K562 (cell line): ENCODE measurements around the gene TGFB1I1. TPM values are rescaled to one million over a fixed set of nuclear protein-coding genes. Genes with fewer than 3 reads are reported as not detected.
A peak's percentile ranks its signal among the peaks of the same experiment; 100 is the strongest.

Experiments used
- E2F4 ChIP-seq: sonication (generic); formaldehyde crosslinking; IDR thresholded peaks from 2 replicates; pipeline ENCODE4 v1.8.0; 2022; ENCODE audit warnings: mild to moderate bottlenecking, low read depth, missing genetic modification reagents
- GATAD2A ChIP-seq: fragments of 450-650 bp; IDR thresholded peaks from 2 replicates; pipeline ENCODE4 v1.6.1; 2017
- LCOR ChIP-seq: sonication (generic); formaldehyde crosslinking; IDR thresholded peaks from 2 replicates; pipeline ENCODE4 v1.8.0; 2022; ENCODE audit warnings: mild to moderate bottlenecking, missing genetic modification reagents
- LEF1 ChIP-seq: fragments of 450-650 bp; IDR thresholded peaks from 2 replicates; pipeline ENCODE4 v1.6.1; 2016; ENCODE audit warnings: mild to moderate bottlenecking
- SMARCA4 ChIP-seq: fragments of 450-650 bp; IDR thresholded peaks from 2 replicates; pipeline ENCODE4 v1.6.1; 2016
- SUPT5H ChIP-seq: fragments of 450-650 bp; IDR thresholded peaks from 2 replicates; pipeline ENCODE4 v1.6.1; 2016
- TFAM ChIP-seq: fragments of 250-450 bp; sonication (Bioruptor Pico); conservative IDR thresholded peaks from 2 replicates; pipeline ENCODE4 v1.5.0; 2021; ENCODE audit warnings: mild to moderate bottlenecking, moderate library complexity
- TSC22D4 ChIP-seq: fragments of 450-650 bp; IDR thresholded peaks from 2 replicates; pipeline ENCODE4 v1.6.1; 2016; ENCODE audit warnings: missing genetic modification characterization, missing biosample characterization, control low read depth
- ZBTB1 ChIP-seq: sonication (generic); formaldehyde crosslinking; IDR thresholded peaks from 2 replicates; pipeline ENCODE4 v1.8.1; 2023; ENCODE audit warnings: missing genetic modification reagents, low read depth, mild to moderate bottlenecking, borderline replicate concordance
- ZEB2 ChIP-seq: fragments of 450-650 bp; IDR thresholded peaks from 2 replicates; pipeline ENCODE4 v1.6.1; 2016
- ZFP36 ChIP-seq: fragments of 150-350 bp; IDR thresholded peaks from 2 replicates; pipeline ENCODE4 v1.6.1; 2018; ENCODE audit warnings: low read length, low read depth; ENCODE audit not compliant: partially characterized antibody
- ZNF444 ChIP-seq: fragments of 250-450 bp; sonication (Bioruptor Pico); IDR thresholded peaks from 2 replicates; pipeline ENCODE4 v1.4.0; 2020; ENCODE audit warnings: mild to moderate bottlenecking, moderate library complexity
- polyA plus RNA-seq, 8 experiments: library from polyadenylated mRNA; depleted of rRNA in 4 of 8; stranded (reverse) in 5 of 8; unstranded in 3 of 8; fragments of >200 nt; fragmentation: Nextera tagmentation in 2 of 8; fragmentation: Illumina TruSeq in 1 of 8; extraction: Ambion mirVana in 2 of 8; extraction: Trizol in 1 of 8; gene quantifications; 2 replicates each; pipeline versions ENCODE4 v1.2.1 to v1.2.3, GENCODE V29; 2011 to 2014; ENCODE audit warnings: inconsistent platforms in 1 of 8, missing spikeins in 1 of 8
- total RNA-seq, 7 experiments: library from RNA; depleted of rRNA in 6 of 7; stranded (reverse); fragments of >200 nt in 6 of 7; fragmentation: Illumina TruSeq in 2 of 7; extraction: Trizol in 2 of 7; gene quantifications; 2 replicates each; pipeline versions ENCODE4 v1.2.1 to v1.2.3, GENCODE V29; 2011 to 2021; ENCODE audit warnings: low replicate concordance in 1 of 7
- TF ChIP-seq, protein P1 (sequence below): fragments of 250-450 bp; sonication (Bioruptor Pico); IDR thresholded peaks from 2 replicates; pipeline ENCODE4 v1.8.0; 2021; ENCODE audit warnings: moderate library complexity, mild to moderate bottlenecking, inconsistent platforms
- TF ChIP-seq, protein P2 (sequence below): sonication (generic); formaldehyde crosslinking; IDR thresholded peaks from 2 replicates; pipeline ENCODE4 v1.8.1; 2022; ENCODE audit warnings: missing genetic modification reagents
- TF ChIP-seq, protein P3 (sequence below): fragments of 450-650 bp; IDR thresholded peaks from 2 replicates; pipeline ENCODE4 v1.6.1; 2016; ENCODE audit warnings: missing biosample characterization, missing genetic modification characterization
- TF ChIP-seq, protein P4 (sequence below): sonication (generic); IDR thresholded peaks from 2 replicates; pipeline ENCODE4 v1.6.1; 2016
- TF ChIP-seq, protein P5 (sequence below): sonication (generic); formaldehyde crosslinking; IDR thresholded peaks from 2 replicates; pipeline ENCODE4 v1.8.1; 2023; ENCODE audit warnings: mild to moderate bottlenecking, missing genetic modification reagents

Gene TGFB1I1
- total and polyA plus RNA-seq, 9 of the 15 experiments (the other 6 are each of a cell fraction or from before 2014, with no cell fraction given): 0.04 to 0.91 (median 0.19) TPM

DNA sequence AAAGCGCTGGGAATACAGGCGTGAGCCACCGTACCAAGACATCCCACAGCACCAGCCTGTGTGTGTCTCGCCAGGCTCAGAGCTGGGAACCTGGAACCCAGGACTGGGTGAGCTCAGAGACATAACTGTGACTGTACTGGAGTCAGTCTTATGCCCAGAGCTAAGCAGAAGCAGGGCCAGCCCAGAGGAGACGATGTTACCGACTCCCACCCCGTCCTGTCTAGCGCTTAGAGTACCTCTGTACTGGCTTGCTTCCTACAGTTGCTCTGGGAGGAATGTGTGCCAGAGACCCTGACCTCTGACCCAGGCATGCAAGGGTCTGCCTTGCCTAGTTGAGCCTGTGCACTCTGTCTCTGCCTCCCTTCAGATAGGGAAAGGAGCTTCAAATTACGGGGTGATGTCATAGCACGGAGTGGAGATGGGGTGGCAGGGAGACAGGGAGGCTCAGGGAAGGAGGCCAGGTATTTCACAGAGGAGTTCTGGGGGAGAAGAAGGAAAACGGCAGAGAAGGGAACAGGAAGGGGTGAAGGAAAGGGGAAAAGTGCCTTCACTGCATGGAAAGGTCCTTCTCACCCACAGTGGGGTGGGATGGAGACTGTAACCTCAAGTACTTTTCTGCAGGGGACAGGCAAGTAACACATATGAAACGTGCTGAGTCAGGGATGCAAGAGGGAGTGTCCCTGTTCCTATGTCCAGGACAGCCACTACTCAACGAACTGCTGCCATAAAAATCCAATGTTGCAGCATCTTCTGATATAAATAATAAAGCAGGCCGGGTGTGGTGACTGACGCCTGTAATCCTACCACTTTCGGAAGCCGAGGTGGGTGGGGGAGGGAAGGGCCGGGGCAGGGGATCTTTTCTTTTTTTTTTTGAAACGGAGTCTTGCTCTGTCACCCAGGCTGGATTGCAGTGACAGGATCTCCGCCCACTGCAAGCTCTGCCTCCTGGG is 18.4 kb upstream of the TGFB1I1 start (continued):
- TF ChIP-seq, protein P1, sequence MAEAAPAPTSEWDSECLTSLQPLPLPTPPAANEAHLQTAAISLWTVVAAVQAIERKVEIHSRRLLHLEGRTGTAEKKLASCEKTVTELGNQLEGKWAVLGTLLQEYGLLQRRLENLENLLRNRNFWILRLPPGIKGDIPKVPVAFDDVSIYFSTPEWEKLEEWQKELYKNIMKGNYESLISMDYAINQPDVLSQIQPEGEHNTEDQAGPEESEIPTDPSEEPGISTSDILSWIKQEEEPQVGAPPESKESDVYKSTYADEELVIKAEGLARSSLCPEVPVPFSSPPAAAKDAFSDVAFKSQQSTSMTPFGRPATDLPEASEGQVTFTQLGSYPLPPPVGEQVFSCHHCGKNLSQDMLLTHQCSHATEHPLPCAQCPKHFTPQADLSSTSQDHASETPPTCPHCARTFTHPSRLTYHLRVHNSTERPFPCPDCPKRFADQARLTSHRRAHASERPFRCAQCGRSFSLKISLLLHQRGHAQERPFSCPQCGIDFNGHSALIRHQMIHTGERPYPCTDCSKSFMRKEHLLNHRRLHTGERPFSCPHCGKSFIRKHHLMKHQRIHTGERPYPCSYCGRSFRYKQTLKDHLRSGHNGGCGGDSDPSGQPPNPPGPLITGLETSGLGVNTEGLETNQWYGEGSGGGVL (CRISPR knock-in tag): no peak
- TF ChIP-seq, protein P2, sequence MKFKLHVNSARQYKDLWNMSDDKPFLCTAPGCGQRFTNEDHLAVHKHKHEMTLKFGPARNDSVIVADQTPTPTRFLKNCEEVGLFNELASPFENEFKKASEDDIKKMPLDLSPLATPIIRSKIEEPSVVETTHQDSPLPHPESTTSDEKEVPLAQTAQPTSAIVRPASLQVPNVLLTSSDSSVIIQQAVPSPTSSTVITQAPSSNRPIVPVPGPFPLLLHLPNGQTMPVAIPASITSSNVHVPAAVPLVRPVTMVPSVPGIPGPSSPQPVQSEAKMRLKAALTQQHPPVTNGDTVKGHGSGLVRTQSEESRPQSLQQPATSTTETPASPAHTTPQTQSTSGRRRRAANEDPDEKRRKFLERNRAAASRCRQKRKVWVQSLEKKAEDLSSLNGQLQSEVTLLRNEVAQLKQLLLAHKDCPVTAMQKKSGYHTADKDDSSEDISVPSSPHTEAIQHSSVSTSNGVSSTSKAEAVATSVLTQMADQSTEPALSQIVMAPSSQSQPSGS (CRISPR knock-in tag): peak; percentile 59; the same call in 1 of the 2 replicates
- TF ChIP-seq LEF1 (0 out of 2 replicates have a peak, but pooled peaks have one; percentile 46), E2F4 (CRISPR knock-in tag) (no peak), ZBTB1 (CRISPR knock-in tag) (no peak), ZFP36 (no peak), ZNF444 (CRISPR knock-in tag) (no peak), LCOR (CRISPR knock-in tag) (no peak), GATAD2A (no peak), TSC22D4 (tag) (no peak), SUPT5H (0 out of 2 replicates have a peak, but pooled peaks have one; percentile 19), ZEB2 (peak; percentile 69; the same call in 1 of the 2 replicates), SMARCA4 (peak; percentile 83), TFAM (CRISPR knock-in tag) (no peak)
- TF ChIP-seq, protein P3, sequence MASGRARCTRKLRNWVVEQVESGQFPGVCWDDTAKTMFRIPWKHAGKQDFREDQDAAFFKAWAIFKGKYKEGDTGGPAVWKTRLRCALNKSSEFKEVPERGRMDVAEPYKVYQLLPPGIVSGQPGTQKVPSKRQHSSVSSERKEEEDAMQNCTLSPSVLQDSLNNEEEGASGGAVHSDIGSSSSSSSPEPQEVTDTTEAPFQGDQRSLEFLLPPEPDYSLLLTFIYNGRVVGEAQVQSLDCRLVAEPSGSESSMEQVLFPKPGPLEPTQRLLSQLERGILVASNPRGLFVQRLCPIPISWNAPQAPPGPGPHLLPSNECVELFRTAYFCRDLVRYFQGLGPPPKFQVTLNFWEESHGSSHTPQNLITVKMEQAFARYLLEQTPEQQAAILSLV: no peak
- TF ChIP-seq, protein P4, sequence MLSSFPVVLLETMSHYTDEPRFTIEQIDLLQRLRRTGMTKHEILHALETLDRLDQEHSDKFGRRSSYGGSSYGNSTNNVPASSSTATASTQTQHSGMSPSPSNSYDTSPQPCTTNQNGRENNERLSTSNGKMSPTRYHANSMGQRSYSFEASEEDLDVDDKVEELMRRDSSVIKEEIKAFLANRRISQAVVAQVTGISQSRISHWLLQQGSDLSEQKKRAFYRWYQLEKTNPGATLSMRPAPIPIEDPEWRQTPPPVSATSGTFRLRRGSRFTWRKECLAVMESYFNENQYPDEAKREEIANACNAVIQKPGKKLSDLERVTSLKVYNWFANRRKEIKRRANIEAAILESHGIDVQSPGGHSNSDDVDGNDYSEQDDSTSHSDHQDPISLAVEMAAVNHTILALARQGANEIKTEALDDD: no peak
- TF ChIP-seq, protein P5, sequence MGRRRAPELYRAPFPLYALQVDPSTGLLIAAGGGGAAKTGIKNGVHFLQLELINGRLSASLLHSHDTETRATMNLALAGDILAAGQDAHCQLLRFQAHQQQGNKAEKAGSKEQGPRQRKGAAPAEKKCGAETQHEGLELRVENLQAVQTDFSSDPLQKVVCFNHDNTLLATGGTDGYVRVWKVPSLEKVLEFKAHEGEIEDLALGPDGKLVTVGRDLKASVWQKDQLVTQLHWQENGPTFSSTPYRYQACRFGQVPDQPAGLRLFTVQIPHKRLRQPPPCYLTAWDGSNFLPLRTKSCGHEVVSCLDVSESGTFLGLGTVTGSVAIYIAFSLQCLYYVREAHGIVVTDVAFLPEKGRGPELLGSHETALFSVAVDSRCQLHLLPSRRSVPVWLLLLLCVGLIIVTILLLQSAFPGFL (CRISPR knock-in tag): no peak
